HEK293 (cell line): ENCODE data around the gene HBEGF.

Experiments used
- CTCF ChIA-PET: fragments of 350-600 bp; formaldehyde crosslinking; extraction: SDS; loops from one replicate; lab custom pipeline; 2021; ENCODE audit warnings: antibody characterized with exemption; lab: Yijun Ruan, JAX
- POLR2A ChIA-PET: fragments of 300-600 bp; formaldehyde crosslinking; extraction: SDS; loops from one replicate; lab custom pipeline; 2020; ENCODE audit warnings: antibody characterized with exemption, inconsistent platforms; lab: Yijun Ruan, JAX
- H3K27ac ChIP-seq: fragments of 200-500 bp; sonication (Bioruptor generic); 2 replicates; pipeline ENCODE4 v1.5.1; 2014; ENCODE audit warnings: low read depth, low read length, control low read depth, inconsistent platforms; ENCODE audit errors: extremely low read depth
- H3K36me3 ChIP-seq, 2 experiments: fragments of 200-500 bp in 1 of 2; sonication (Bioruptor generic) in 1 of 2; 1 replicate in 1 of 2; 2 replicates in 1 of 2; pipeline ENCODE4 v1.5.1; 2014 to 2017; ENCODE audit warnings: inconsistent platforms in 2 of 2, low read length in 2 of 2; ENCODE audit not compliant: control insufficient read depth in 2 of 2, insufficient read depth in 1 of 2
- H3K4me1 ChIP-seq: fragments of 200-500 bp; sonication (Bioruptor generic); 2 replicates; pipeline ENCODE4 v1.5.1; 2014; ENCODE audit warnings: mild to moderate bottlenecking, low read length, inconsistent platforms; ENCODE audit not compliant: control insufficient read depth, insufficient read depth
- H3K4me3 ChIP-seq: 2 replicates; pipeline ENCODE4 v1.5.1; 2011; ENCODE audit warnings: low read depth, mild to moderate bottlenecking, control low read depth, low read length, moderate library complexity
- H3K9me3 ChIP-seq: fragments of 200-500 bp; sonication (Bioruptor generic); 2 replicates; pipeline ENCODE4 v1.5.1; 2014; ENCODE audit warnings: low read depth, low read length, inconsistent platforms; ENCODE audit not compliant: control insufficient read depth, insufficient read depth
- HOXD13 ChIP-seq: sonication (generic); formaldehyde crosslinking; IDR thresholded peaks from 2 replicates; pipeline ENCODE4 v1.8.0; 2022; ENCODE audit warnings: missing genetic modification reagents, borderline replicate concordance
- OSR2 ChIP-seq: fragments of 450-650 bp; formaldehyde crosslinking; IDR thresholded peaks from 2 replicates; pipeline ENCODE4 v1.5.1; 2016; ENCODE audit warnings: missing biosample characterization, missing genetic modification characterization
- PRDM1 ChIP-seq: fragments of 450-650 bp; formaldehyde crosslinking; IDR thresholded peaks from 2 replicates; pipeline ENCODE4; 2016; ENCODE audit warnings: missing biosample characterization, missing genetic modification characterization
- SCRT2 ChIP-seq: fragments of 450-650 bp; formaldehyde crosslinking; IDR thresholded peaks from 2 replicates; pipeline ENCODE4 v1.5.1; 2016; ENCODE audit warnings: missing biosample characterization, missing genetic modification characterization
- SP7 ChIP-seq: fragments of 450-650 bp; formaldehyde crosslinking; IDR thresholded peaks from 2 replicates; pipeline ENCODE4 v1.5.1; 2016; ENCODE audit warnings: missing biosample characterization, missing genetic modification characterization
- ZIC2 ChIP-seq: fragments of 450-650 bp; formaldehyde crosslinking; IDR thresholded peaks from 2 replicates; pipeline ENCODE4 v1.5.1; 2016; ENCODE audit warnings: missing biosample characterization, missing genetic modification characterization
- ZNF121 ChIP-seq: fragments of 450-650 bp; formaldehyde crosslinking; IDR thresholded peaks from 2 replicates; pipeline ENCODE4 v1.5.1; 2016; ENCODE audit warnings: missing biosample characterization, missing genetic modification characterization
- ZNF223 ChIP-seq: fragments of 450-650 bp; formaldehyde crosslinking; IDR thresholded peaks from 2 replicates; pipeline ENCODE4 v1.5.1; 2016; ENCODE audit warnings: missing biosample characterization, missing genetic modification characterization
- ZNF274 ChIP-seq, 2 experiments: fragments of 200-500 bp in 1 of 2; fragments of 450-650 bp in 1 of 2; sonication (Bioruptor generic) in 1 of 2; formaldehyde crosslinking in 1 of 2; IDR thresholded peaks; 2 replicates each; pipeline versions ENCODE4 v1.5.1 to v1.6.1; 2014 to 2016; ENCODE audit warnings: borderline replicate concordance in 1 of 2, inconsistent platforms in 1 of 2, low read length in 1 of 2, missing biosample characterization in 1 of 2, missing genetic modification characterization in 1 of 2
- ZNF302 ChIP-seq: fragments of 450-650 bp; formaldehyde crosslinking; IDR thresholded peaks from 2 replicates; pipeline ENCODE4 v1.5.1; 2016; ENCODE audit warnings: missing biosample characterization, missing genetic modification characterization, low read depth
- ZNF37A ChIP-seq: fragments of 450-650 bp; IDR thresholded peaks from 2 replicates; pipeline ENCODE4 v1.5.1; 2018; ENCODE audit warnings: missing biosample characterization, missing genetic modification characterization
- ZNF510 ChIP-seq: fragments of 450-650 bp; formaldehyde crosslinking; IDR thresholded peaks from 2 replicates; pipeline ENCODE4 v1.5.1; 2018; ENCODE audit warnings: mild to moderate bottlenecking, missing genetic modification characterization, missing biosample characterization; ENCODE audit not compliant: insufficient replicate concordance
- ZNF529 ChIP-seq: fragments of 450-650 bp; formaldehyde crosslinking; IDR thresholded peaks from 2 replicates; pipeline ENCODE4 v1.5.1; 2017; ENCODE audit warnings: missing genetic modification characterization, missing biosample characterization; ENCODE audit not compliant: insufficient replicate concordance
- ZNF544 ChIP-seq: fragments of 450-650 bp; formaldehyde crosslinking; IDR thresholded peaks from 2 replicates; pipeline ENCODE4 v1.5.0; 2017; ENCODE audit warnings: missing biosample characterization, missing genetic modification characterization
- ZNF548 ChIP-seq: fragments of 450-650 bp; formaldehyde crosslinking; IDR thresholded peaks from 2 replicates; pipeline ENCODE4 v1.5.1; 2016; ENCODE audit warnings: missing biosample characterization, missing genetic modification characterization
- ZNF549 ChIP-seq: fragments of 450-650 bp; IDR thresholded peaks from 2 replicates; pipeline ENCODE4 v1.5.1; 2018; ENCODE audit warnings: missing biosample characterization, missing genetic modification characterization, mild to moderate bottlenecking, inconsistent platforms, moderate library complexity
- ZNF585B ChIP-seq: fragments of 450-650 bp; formaldehyde crosslinking; IDR thresholded peaks from 2 replicates; pipeline ENCODE4 v1.5.1; 2016; ENCODE audit warnings: missing biosample characterization, missing genetic modification characterization
- ZNF654 ChIP-seq: fragments of 450-650 bp; formaldehyde crosslinking; IDR thresholded peaks from 2 replicates; pipeline ENCODE4 v1.5.1; 2016; ENCODE audit warnings: low read depth, missing biosample characterization, missing genetic modification characterization
- ZNF791 ChIP-seq: fragments of 450-650 bp; formaldehyde crosslinking; IDR thresholded peaks from 2 replicates; pipeline ENCODE4 v1.5.1; 2016; ENCODE audit warnings: missing biosample characterization, missing genetic modification characterization
- TF ChIP-seq, protein P1 (sequence below): fragments of 450-650 bp; formaldehyde crosslinking; IDR thresholded peaks from 2 replicates; pipeline ENCODE4 v1.5.1; 2016; ENCODE audit warnings: missing biosample characterization, missing genetic modification characterization
- TF ChIP-seq, protein P2 (sequence below): fragments of 450-650 bp; formaldehyde crosslinking; IDR thresholded peaks from 2 replicates; pipeline ENCODE4 v1.5.1; 2017; ENCODE audit warnings: missing biosample characterization, missing genetic modification characterization

Gene HBEGF

DNA sequence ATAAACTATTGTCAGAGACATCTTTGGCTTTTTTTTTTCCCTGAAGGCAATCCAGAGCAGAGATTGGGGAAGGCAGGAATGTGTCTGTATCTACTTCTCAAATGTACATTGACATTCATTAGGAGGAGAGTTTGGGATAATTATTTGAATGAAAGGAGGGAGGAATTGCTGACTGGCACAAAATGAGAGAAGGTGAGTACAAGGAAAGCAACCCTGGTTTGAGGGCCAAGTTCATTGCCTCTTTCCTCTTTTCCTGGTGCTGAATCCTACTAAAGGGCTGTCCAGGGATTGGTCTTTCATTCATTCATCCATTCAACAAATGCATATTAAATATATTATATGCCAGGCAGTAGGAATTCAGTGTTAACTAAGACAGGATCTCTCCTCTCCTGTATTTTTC, 36.5 kb upstream of the HBEGF start:
- Histone ChIP-seq H3K4me3 (no peak overlapping the region), H3K9me3 (no peaks in the 10 kb centered on the region), H3K27ac (no peak overlapping the region), H3K36me3 (no peaks in the 10 kb centered on the region), H3K4me1 (no peaks in the 10 kb centered on the region)
- no peak for TF ChIP-seq ZNF791 (tag by site-specific recombination)
- TF ChIP-seq HOXD13 (CRISPR knock-in tag) = no peak
- TF ChIP-seq ZNF274 (IDR thresholded peaks at IDR 0.05; ENCODE audit: low read length) = no peak
- no peak for TF ChIP-seq ZNF274 (tag by site-specific recombination; IDR thresholded peaks at IDR 0.05; ENCODE audit: borderline replicate concordance)
- TF ChIP-seq ZNF544 (tag by site-specific recombination) = no peak
- no peak for TF ChIP-seq ZNF548 (tag by site-specific recombination)
- no peak for TF ChIP-seq SCRT2 (tag by site-specific recombination)
- TF ChIP-seq ZNF585B (tag by site-specific recombination) = no peak
- ChIA-PET CTCF (interaction anchor here (1.2 kb wide), 1 partner anchor 17 kb away, joined by 3 read pairs; no protein-coding TSS in a partner anchor), POLR2A (no interaction called here)

DNA sequence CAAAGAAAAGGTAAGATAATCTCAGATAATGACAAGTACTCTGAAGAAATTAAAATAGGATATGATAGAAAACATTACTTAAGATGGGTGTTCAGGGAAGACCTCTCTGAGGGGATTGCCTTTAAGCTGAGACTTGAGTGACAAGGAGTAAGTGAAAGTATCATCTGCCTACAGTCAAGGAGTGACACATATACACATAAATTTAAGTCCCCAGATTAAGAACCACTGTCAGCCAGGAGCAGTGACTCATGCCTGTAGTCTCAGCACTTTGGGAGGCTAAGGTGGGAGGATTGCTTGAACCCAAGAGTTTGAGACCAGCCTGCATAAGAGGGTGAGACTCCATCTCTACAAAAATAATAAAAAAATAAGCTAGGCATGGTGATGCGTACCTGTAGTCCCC, 35.6 kb upstream of the HBEGF start:
- POLR2A ChIA-PET = no interaction called here
- Histone ChIP-seq H3K27ac (no peak overlapping the region), H3K36me3 (no peaks in the 10 kb centered on the region), H3K4me3 (no peak overlapping the region), H3K4me1 (no peaks in the 10 kb centered on the region), H3K9me3 (no peaks in the 10 kb centered on the region)
- CTCF ChIA-PET = interaction anchor here (1.0 to 1.6 kb wide), 3 partner anchors 9 to 30 kb away, joined by 3 to 11 read pairs (median 3); no protein-coding TSS in a partner anchor
- TF ChIP-seq ZNF510 (no peak), ZNF302 (tag by site-specific recombination) (no peak), ZNF654 (tag by site-specific recombination) (no peak), PRDM1 (tag by site-specific recombination) (no peak), ZNF223 (no peak), ZNF529 (tag by site-specific recombination) (no peak), ZNF37A (tag by site-specific recombination) (no peak), ZNF549 (tag by site-specific recombination) (no peak), ZNF274 (IDR thresholded peaks at IDR 0.05; ENCODE audit: low read length) (no peak), ZNF274 (tag by site-specific recombination; IDR thresholded peaks at IDR 0.05; ENCODE audit: borderline replicate concordance) (no peak), ZIC2 (no peak), OSR2 (tag by site-specific recombination) (no peak), SP7 (tag by site-specific recombination) (no peak)
- TF ChIP-seq, protein P1, sequence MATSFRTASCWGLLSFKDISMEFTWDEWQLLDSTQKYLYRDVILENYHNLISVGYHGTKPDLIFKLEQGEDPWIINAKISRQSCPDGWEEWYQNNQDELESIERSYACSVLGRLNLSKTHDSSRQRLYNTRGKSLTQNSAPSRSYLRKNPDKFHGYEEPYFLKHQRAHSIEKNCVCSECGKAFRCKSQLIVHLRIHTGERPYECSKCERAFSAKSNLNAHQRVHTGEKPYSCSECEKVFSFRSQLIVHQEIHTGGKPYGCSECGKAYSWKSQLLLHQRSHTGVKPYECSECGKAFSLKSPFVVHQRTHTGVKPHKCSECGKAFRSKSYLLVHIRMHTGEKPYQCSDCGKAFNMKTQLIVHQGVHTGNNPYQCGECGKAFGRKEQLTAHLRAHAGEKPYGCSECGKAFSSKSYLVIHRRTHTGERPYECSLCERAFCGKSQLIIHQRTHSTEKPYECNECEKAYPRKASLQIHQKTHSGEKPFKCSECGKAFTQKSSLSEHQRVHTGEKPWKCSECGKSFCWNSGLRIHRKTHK (tag by site-specific recombination) = no peak

DNA sequence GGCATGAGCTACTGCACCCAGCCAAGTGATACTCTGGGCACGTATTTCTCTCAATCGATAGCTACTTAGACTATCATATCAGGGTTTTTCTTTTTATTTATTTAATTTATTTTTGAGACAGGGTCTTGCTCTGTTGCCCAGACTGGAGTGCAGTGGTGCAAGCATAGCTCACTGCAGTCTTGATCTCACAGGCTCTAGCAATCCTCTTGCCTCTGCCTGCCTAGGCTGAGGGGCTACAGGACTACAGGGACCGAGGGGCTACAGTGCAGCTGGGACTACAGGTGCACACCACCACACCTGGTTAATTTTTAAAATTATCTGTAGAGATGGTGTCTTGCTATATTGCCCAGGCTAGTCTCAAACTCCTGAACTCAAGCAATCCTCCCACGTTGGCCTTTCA, 34.9 kb upstream of the HBEGF start:
- Histone ChIP-seq H3K36me3 (no peaks in the 10 kb centered on the region), H3K27ac (no peak overlapping the region), H3K4me3 (no peak overlapping the region), H3K9me3 (no peaks in the 10 kb centered on the region), H3K4me1 (no peaks in the 10 kb centered on the region)
- TF ChIP-seq ZNF121 = 0 out of 2 replicates have a peak, but pooled peaks have one; percentile 35
- TF ChIP-seq, protein P2, sequence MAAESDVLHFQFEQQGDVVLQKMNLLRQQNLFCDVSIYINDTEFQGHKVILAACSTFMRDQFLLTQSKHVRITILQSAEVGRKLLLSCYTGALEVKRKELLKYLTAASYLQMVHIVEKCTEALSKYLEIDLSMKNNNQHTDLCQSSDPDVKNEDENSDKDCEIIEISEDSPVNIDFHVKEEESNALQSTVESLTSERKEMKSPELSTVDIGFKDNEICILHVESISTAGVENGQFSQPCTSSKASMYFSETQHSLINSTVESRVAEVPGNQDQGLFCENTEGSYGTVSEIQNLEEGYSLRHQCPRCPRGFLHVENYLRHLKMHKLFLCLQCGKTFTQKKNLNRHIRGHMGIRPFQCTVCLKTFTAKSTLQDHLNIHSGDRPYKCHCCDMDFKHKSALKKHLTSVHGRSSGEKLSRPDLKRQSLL = no peak
- CTCF ChIA-PET = interaction anchor here (1.0 to 1.6 kb wide), 2 partner anchors 9 to 29 kb away, joined by 3 to 11 read pairs; no protein-coding TSS in a partner anchor
- POLR2A ChIA-PET = no interaction called here
